GM13977 (cell line): ENCODE results near the gene SAMMSON.

ENCODE experiments used
- DNase-seq: peaks from one replicate; pipeline ENCODE4 v3.0.0; 2012; ENCODE audit warnings: low spot score
- in situ Hi-C: fragments of 300-500 bp; cut with MboI; formaldehyde crosslinking; loops from one replicate; pipeline ENCODE4 v1.12.0; 2022; ENCODE audit warnings: low sequenced_read_pairs, low pct_unique_long_range_greater_than_20kb, mixed read lengths, inconsistent platforms; ENCODE audit not compliant: unreplicated experiment
- TF ChIP-seq, protein P1 (sequence below): IDR thresholded peaks from 2 replicates; pipeline ENCODE4 v1.5.1; 2012; ENCODE audit warnings: mild to moderate bottlenecking, control low read depth; ENCODE audit not compliant: insufficient read depth; ENCODE audit errors: extremely low read depth, missing control alignments

Gene SAMMSON

GRCh38 chr3:69999140-70000027 lies at the start of gene SAMMSON:
Gene SAMMSON, plus strand, starts transcription at chr3:69999733.
- DNase-seq, result no peak
- TF ChIP-seq, protein P1, sequence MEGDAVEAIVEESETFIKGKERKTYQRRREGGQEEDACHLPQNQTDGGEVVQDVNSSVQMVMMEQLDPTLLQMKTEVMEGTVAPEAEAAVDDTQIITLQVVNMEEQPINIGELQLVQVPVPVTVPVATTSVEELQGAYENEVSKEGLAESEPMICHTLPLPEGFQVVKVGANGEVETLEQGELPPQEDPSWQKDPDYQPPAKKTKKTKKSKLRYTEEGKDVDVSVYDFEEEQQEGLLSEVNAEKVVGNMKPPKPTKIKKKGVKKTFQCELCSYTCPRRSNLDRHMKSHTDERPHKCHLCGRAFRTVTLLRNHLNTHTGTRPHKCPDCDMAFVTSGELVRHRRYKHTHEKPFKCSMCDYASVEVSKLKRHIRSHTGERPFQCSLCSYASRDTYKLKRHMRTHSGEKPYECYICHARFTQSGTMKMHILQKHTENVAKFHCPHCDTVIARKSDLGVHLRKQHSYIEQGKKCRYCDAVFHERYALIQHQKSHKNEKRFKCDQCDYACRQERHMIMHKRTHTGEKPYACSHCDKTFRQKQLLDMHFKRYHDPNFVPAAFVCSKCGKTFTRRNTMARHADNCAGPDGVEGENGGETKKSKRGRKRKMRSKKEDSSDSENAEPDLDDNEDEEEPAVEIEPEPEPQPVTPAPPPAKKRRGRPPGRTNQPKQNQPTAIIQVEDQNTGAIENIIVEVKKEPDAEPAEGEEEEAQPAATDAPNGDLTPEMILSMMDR, result no peak
- in situ Hi-C loops, result no loop called here

GRCh38 chr3:69951616-69952015 lies 47.9 kb upstream of the SAMMSON start:
- TF ChIP-seq, protein P1, result no peak
- in situ Hi-C loops, result no loop called here
- DNase-seq, result no peak

DNA sequence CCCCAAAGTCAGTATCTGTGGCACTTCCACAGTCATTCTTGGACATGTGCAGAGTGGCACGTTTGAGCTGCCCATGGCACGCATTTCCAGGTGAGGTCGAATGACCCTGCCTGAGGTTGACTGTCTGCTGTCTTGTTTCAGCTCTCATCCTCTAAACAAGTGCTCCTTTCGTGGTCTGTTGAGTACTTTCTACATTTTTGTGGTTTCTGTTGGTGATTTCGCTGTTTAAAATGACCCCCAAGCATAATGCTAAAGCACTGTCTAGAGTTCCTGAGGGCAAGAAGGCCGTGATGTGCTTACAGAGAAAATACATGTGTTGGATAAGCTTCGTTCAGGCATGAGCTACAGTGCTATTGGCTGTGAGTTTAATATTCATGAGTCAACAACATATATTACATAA lies 40.0 kb upstream of the SAMMSON start:
- TF ChIP-seq, protein P1, result no peak
- no peak for DNase-seq
- in situ Hi-C loops, result no loop called here

DNA sequence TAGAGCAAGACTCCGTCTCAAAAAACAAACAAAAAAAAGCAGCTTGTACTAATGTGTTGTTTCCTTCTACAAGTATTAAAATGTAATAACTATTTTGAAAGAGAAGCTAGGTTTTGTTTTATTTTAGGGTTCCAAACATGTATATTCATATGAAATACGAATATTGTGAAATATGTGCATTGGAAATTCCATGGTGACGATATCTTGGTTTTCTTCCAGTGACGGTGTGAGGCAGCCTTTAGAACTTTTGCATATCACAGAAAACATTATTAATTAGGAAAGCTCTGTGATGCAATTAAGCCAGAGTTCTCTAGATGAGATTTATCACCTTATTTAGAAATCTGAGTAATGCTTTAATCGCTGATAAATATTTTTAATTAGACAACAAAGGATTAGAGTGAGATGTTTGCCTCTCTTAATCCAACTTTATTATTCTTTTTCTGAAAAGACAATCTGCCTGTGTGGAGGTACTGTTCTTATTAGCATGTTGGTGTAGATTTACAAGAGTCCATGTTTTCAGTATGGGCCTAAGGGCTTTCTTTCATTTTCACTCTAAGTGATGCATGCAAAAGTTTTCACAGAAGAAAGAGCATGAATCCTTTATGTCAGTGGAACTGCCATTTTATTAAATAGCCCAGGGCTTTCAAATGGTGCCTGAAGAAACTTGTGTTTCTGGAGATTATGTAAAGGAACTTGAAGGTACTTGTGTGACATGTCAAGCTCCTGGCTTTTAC lies 37.7 kb upstream of the SAMMSON start:
- no peak for DNase-seq
- in situ Hi-C loops, result no loop called here
- TF ChIP-seq, protein P1, result no peak

DNA sequence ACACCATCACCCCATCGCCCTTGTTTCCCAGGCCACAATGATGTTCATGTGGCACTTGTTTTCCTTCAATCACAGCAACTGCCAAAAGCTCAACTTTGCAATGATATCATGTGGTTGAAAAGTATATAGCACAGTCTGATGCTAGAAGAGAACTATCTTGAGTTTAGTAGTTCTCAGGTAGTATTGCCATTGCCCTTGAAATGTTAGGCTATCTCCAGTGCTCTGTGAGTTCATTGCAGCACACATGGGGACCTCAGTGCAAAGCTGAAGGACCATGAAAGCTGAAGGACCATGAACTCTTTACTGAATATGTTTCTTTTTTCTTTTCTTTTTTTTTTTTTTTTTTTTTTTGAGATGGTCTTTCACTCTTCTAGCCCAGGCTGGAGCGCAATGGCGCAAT lies 35.9 kb upstream of the SAMMSON start:
- no peak for DNase-seq
- in situ Hi-C loops, result no loop called here
- TF ChIP-seq, protein P1, result no peak

DNA sequence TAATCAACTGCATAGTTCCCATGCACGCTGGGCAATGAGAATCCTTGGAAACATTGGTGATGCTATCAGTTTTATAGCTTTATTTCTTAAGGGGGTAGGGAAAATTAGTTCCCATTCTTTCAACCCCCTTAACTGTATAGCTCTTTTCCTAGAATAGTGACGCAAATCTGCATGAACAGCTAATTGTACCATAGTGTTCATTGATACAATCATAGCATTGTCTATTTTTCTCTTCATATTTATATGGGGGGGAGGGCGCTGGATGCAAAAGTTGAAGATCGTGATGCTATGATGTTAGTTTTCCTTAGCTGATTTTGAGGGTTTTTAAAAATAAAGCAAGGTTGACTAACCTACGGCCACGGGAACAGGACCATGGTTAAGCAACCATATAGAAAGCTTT lies 32.4 kb upstream of the SAMMSON start:
- no peak for DNase-seq
- TF ChIP-seq, protein P1, result no peak
- in situ Hi-C loops, result no loop called here
